MM.1S (cell line): ENCODE data around the gene C1QTNF5.

Source experiments
- DNase-seq: peaks from one replicate; pipeline ENCODE4 v3.0.0-alpha.2; 2015
- H2AFZ ChIP-seq: fragments of 300-600 bp; sonication (generic); 2 replicates; pipeline ENCODE4 v1.6.0; 2016; ENCODE audit warnings: antibody characterized with exemption, low read length
- H3F3A ChIP-seq: fragments of 300-600 bp; sonication (generic); 2 replicates; pipeline ENCODE4 v1.6.1; 2016; ENCODE audit warnings: mild to moderate bottlenecking, antibody characterized with exemption, low read length, moderate library complexity, mixed read lengths; ENCODE audit not compliant: insufficient read depth
- H3K27ac ChIP-seq: fragments of 300-600 bp; sonication (generic); 2 replicates; pipeline ENCODE4 v1.5.1; 2016; ENCODE audit warnings: mild to moderate bottlenecking, low read length
- H3K27me3 ChIP-seq: fragments of 300-600 bp; sonication (generic); replicated peaks from 2 replicates; pipeline ENCODE4 v1.6.0; 2016; ENCODE audit warnings: low read length; ENCODE audit not compliant: insufficient read depth
- H3K36me3 ChIP-seq: fragments of 300-600 bp; sonication (generic); replicated peaks from 2 replicates; pipeline ENCODE4 v1.6.1; 2016; ENCODE audit warnings: mild to moderate bottlenecking, low read length, mixed read lengths; ENCODE audit not compliant: insufficient read depth
- H3K4me1 ChIP-seq: fragments of 300-600 bp; sonication (generic); 2 replicates; pipeline ENCODE4 v1.6.1; 2016; ENCODE audit warnings: low read length, mixed read lengths
- H3K4me2 ChIP-seq: fragments of 300-600 bp; sonication (generic); 2 replicates; pipeline ENCODE4 v1.6.0; 2016; ENCODE audit warnings: low read depth, low read length
- H3K4me3 ChIP-seq: fragments of 300-600 bp; sonication (generic); 2 replicates; pipeline ENCODE4 v1.5.1; 2016; ENCODE audit warnings: low read length, mixed read lengths
- H3K79me2 ChIP-seq: fragments of 300-600 bp; sonication (generic); 2 replicates; pipeline ENCODE4 v1.6.1; 2016; ENCODE audit warnings: mixed run types, low read length, mixed read lengths
- H3K9ac ChIP-seq: fragments of 300-600 bp; sonication (generic); 2 replicates; pipeline ENCODE4 v1.6.1; 2016; ENCODE audit warnings: low read length, mixed read lengths
- H3K9me2 ChIP-seq: fragments of 300-600 bp; sonication (generic); replicated peaks from 2 replicates; pipeline ENCODE4 v1.6.1; 2016; ENCODE audit warnings: mild to moderate bottlenecking, low read length, mixed read lengths; ENCODE audit not compliant: insufficient read depth
- H3K9me3 ChIP-seq: fragments of 300-600 bp; sonication (generic); replicated peaks from 2 replicates; pipeline ENCODE4 v1.6.1; 2016; ENCODE audit warnings: mild to moderate bottlenecking, low read length, mixed read lengths; ENCODE audit not compliant: insufficient read depth
- H4K20me1 ChIP-seq: fragments of 300-600 bp; sonication (generic); 2 replicates; pipeline ENCODE4 v1.6.1; 2016; ENCODE audit warnings: mild to moderate bottlenecking, low read length, moderate library complexity, mixed read lengths; ENCODE audit not compliant: insufficient read depth
- EZH2 ChIP-seq: fragments of 300-600 bp; sonication (generic); optimal IDR thresholded peaks from 2 replicates; pipeline ENCODE3; 2017; ENCODE audit warnings: low read depth, mild to moderate bottlenecking, antibody characterized with exemption, low read length, mixed read lengths
- EZH2phosphoT487 ChIP-seq: fragments of 300-600 bp; sonication (generic); IDR thresholded peaks from 2 replicates; pipeline ENCODE4 v1.6.1; 2018; ENCODE audit warnings: antibody characterized with exemption, low read length
- TF ChIP-seq, protein P1 (sequence below): fragments of 300-600 bp; sonication (generic); IDR thresholded peaks from 2 replicates; pipeline ENCODE4 v1.5.1; 2016; ENCODE audit warnings: antibody characterized with exemption, low read length, mixed read lengths

The C1QTNF5 gene

DNA sequence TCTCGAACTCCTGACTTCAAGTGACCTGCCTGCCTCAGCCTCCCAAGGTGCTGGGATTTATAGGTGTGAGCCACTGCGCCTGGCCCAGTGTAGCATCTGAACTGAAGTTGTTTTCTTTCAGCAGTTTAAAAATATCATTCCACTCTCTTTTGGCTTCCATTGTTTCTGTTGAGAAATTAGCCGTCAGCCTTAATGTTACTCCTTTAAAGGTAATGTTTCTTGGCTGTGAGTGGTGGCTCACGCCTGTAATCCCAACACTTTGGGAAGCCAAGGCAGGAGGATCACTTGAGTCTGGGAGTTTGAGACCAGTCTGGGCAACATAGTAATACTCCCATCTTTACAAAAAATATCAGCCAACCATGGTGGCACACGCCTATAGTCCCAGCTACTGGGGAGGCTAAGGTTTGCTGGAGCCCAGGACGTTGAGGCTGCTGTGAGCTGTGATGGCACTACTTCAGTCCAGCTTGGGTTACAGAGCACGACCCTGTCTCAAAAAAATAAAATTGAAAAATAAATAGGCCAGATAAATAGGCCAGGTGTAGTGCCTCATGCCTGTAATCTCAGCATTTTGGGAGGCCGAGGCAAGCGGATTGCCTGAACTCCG, 49.7 kb downstream of the C1QTNF5 start:
- TF ChIP-seq EZH2 (no peak), EZH2phosphoT487 (no peak)
- TF ChIP-seq, protein P1, sequence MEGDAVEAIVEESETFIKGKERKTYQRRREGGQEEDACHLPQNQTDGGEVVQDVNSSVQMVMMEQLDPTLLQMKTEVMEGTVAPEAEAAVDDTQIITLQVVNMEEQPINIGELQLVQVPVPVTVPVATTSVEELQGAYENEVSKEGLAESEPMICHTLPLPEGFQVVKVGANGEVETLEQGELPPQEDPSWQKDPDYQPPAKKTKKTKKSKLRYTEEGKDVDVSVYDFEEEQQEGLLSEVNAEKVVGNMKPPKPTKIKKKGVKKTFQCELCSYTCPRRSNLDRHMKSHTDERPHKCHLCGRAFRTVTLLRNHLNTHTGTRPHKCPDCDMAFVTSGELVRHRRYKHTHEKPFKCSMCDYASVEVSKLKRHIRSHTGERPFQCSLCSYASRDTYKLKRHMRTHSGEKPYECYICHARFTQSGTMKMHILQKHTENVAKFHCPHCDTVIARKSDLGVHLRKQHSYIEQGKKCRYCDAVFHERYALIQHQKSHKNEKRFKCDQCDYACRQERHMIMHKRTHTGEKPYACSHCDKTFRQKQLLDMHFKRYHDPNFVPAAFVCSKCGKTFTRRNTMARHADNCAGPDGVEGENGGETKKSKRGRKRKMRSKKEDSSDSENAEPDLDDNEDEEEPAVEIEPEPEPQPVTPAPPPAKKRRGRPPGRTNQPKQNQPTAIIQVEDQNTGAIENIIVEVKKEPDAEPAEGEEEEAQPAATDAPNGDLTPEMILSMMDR: no peak
- Histone ChIP-seq H3K9me3 (no peaks in the 10 kb centered on the region), H3K9me2 (no peaks in the 10 kb centered on the region), H3K79me2 (no peaks in the 10 kb centered on the region), H3K27me3 (no peaks in the 10 kb centered on the region), H3K9ac (no peak overlapping the region), H4K20me1 (no peaks in the 10 kb centered on the region), H3K4me1 (no peaks in the 10 kb centered on the region), H3K27ac (no peak overlapping the region), H3K36me3 (no peaks in the 10 kb centered on the region), H2AFZ (no peak overlapping the region), H3F3A (no peaks in the 10 kb centered on the region), H3K4me3 (no peak overlapping the region), H3K4me2 (no peak overlapping the region)
- DNase-seq: no peak
